Ishikawa (cell line): Measurements from ENCODE around the gene CLEC4A.

ENCODE experiments used
- CREB1 ChIP-seq: IDR thresholded peaks from 2 replicates; pipeline ENCODE4 v1.6.1; 2012; ENCODE audit warnings: low read depth
- EGR1 ChIP-seq: IDR thresholded peaks from 2 replicates; pipeline ENCODE4 v1.6.1; 2012
- EP300 ChIP-seq: IDR thresholded peaks from 2 replicates; pipeline ENCODE4 v1.6.1; 2012; ENCODE audit warnings: borderline replicate concordance
- FOXM1 ChIP-seq: IDR thresholded peaks from 2 replicates; pipeline ENCODE4 v1.6.1; 2012; ENCODE audit warnings: low read depth, borderline replicate concordance
- MAX ChIP-seq: IDR thresholded peaks from 2 replicates; pipeline ENCODE4 v1.6.1; 2012
- NFIC ChIP-seq: IDR thresholded peaks from 2 replicates; pipeline ENCODE4 v1.6.1; 2012
- REST ChIP-seq: IDR thresholded peaks from 2 replicates; pipeline ENCODE4 v1.6.1; 2012; ENCODE audit warnings: low read depth, mild to moderate bottlenecking
- TAF1 ChIP-seq: IDR thresholded peaks from 2 replicates; pipeline ENCODE4 v1.6.1; 2012; ENCODE audit warnings: low read depth, mild to moderate bottlenecking
- YY1 ChIP-seq: IDR thresholded peaks from 2 replicates; pipeline ENCODE4 v1.6.1; 2012; ENCODE audit warnings: low read depth

- TF ChIP-seq CREB1, result no peak
- no peak for TF ChIP-seq MAX
- no peak for TF ChIP-seq REST
- no peak for TF ChIP-seq TAF1
- TF ChIP-seq EP300, result no peak
- no peak for TF ChIP-seq NFIC
- no peak for TF ChIP-seq FOXM1
- no peak for TF ChIP-seq YY1
- no peak for TF ChIP-seq EGR1
Observed at GRCh38 chr12:8154526-8154925, 31.1 kb downstream of the CLEC4A start.
